GM18867 (cell line): Measurements from ENCODE around the gene CEP44.

ENCODE experiments used
- ATAC-seq: cut with Tn5 transposase; IDR thresholded peaks from one replicate; pipeline ENCODE4 v1.9.1; 2021; ENCODE audit warnings: mild to moderate bottlenecking, moderate library complexity; ENCODE audit not compliant: unreplicated experiment

CEP44 gene

GRCh38 chr4:174283507-174284471 is at the start of gene CEP44, which contains the start of gene FBXO8:
TSS of gene CEP44 (plus strand) at chr4:174283911. CDS start at chr4:174299122, 15,211 bp downstream.
TSS of gene FBXO8 (minus strand) at chr4:174283667. CDS start at chr4:174263092, 20,575 bp downstream.
- peak; percentile 64 for ATAC-seq

GRCh38 chr4:174236359-174236758 is 47.4 kb upstream of the CEP44 start:
- no peak for ATAC-seq

GRCh38 chr4:174241162-174241561 is 42.5 kb upstream of the CEP44 start:
- ATAC-seq = no peak

GRCh38 chr4:174244441-174244840 is 39.3 kb upstream of the CEP44 start:
- peak; percentile 52 for ATAC-seq

- ATAC-seq = no peak
These were observed 38.0 kb upstream of the CEP44 start for GRCh38 chr4:174245714-174246113.

GRCh38 chr4:174248407-174248806 is 35.3 kb upstream of the CEP44 start:
- ATAC-seq = no peak

- ATAC-seq = no peak
These were observed 31.3 kb upstream of the CEP44 start for GRCh38 chr4:174252412-174252811.

- no peak for ATAC-seq
These were observed 29.1 kb upstream of the CEP44 start for GRCh38 chr4:174254613-174255012.

- no peak for ATAC-seq
These were observed 28.3 kb upstream of the CEP44 start for GRCh38 chr4:174255374-174255773.

- no peak for ATAC-seq
These were observed 27.9 kb upstream of the CEP44 start for GRCh38 chr4:174255786-174256185.

- no peak for ATAC-seq
These were observed 27.4 kb upstream of the CEP44 start for GRCh38 chr4:174256277-174256713.

GRCh38 chr4:174259580-174259979 is 24.1 kb upstream of the CEP44 start:
- ATAC-seq = no peak

GRCh38 chr4:174260099-174260498 is 23.6 kb upstream of the CEP44 start:
- no peak for ATAC-seq

- ATAC-seq = peak; percentile 47
These were observed 22.3 kb upstream of the CEP44 start for GRCh38 chr4:174261432-174261831.

- ATAC-seq = no peak
These were observed 20.9 kb upstream of the CEP44 start for GRCh38 chr4:174262624-174263444.

GRCh38 chr4:174263445-174263736 is 20.3 kb upstream of the CEP44 start:
- no peak for ATAC-seq

- ATAC-seq = peak; percentile 49
These were observed 17.8 kb upstream of the CEP44 start for GRCh38 chr4:174265916-174266315.

- ATAC-seq = peak; percentile 27
These were observed 17.3 kb upstream of the CEP44 start for GRCh38 chr4:174266416-174266815.

- ATAC-seq = no peak
These were observed 9.8 kb upstream of the CEP44 start for GRCh38 chr4:174273930-174274329.

- no peak for ATAC-seq
These were observed 9.3 kb upstream of the CEP44 start for GRCh38 chr4:174274436-174274835.

- no peak for ATAC-seq
These were observed 8.6 kb upstream of the CEP44 start for GRCh38 chr4:174275101-174275500.

GRCh38 chr4:174277433-174277832 is 6.3 kb upstream of the CEP44 start:
- no peak for ATAC-seq
